ENCODE measurements around the gene TRAPPC12.
"Not testable (repeated sequence)": the region's sequence is repeated elsewhere in the genome, so short reads cannot be mapped to it uniquely, and the experiment has no call there.

TRAPPC12 gene

GRCh38 chr2:3379647-3380534 is at the start of gene TRAPPC12:
TRAPPC12 (plus strand) TSS chr2:3379694; CDS start chr2:3387624, 7,930 bp downstream.
- DNase-seq (ENCODE audit: low read depth) = peak; percentile 92

- no peak for DNase-seq (ENCODE audit: low read depth)
These were observed 47.4 kb upstream of the TRAPPC12 start for GRCh38 chr2:3332133-3332532.

- DNase-seq (ENCODE audit: low read depth) = no peak
These were observed 44.8 kb upstream of the TRAPPC12 start for GRCh38 chr2:3334392-3335345.

GRCh38 chr2:3336844-3337243 is 42.6 kb upstream of the TRAPPC12 start:
- DNase-seq (ENCODE audit: low read depth) = no peak

- no peak for DNase-seq (ENCODE audit: low read depth)
These were observed 41.2 kb upstream of the TRAPPC12 start for GRCh38 chr2:3338340-3338739.

GRCh38 chr2:3340144-3340543 is 39.4 kb upstream of the TRAPPC12 start:
- no peak for DNase-seq (ENCODE audit: low read depth)

- DNase-seq (ENCODE audit: low read depth) = no peak
These were observed 38.2 kb upstream of the TRAPPC12 start for GRCh38 chr2:3341336-3341735.

- DNase-seq (ENCODE audit: low read depth) = no peak
These were observed 37.2 kb upstream of the TRAPPC12 start for GRCh38 chr2:3342324-3342723.

- no peak for DNase-seq (ENCODE audit: low read depth)
These were observed 36.5 kb upstream of the TRAPPC12 start for GRCh38 chr2:3343012-3343411.

- DNase-seq (ENCODE audit: low read depth) = no peak
These were observed 34.6 kb upstream of the TRAPPC12 start for GRCh38 chr2:3344897-3345296.

GRCh38 chr2:3345621-3346020 is 33.9 kb upstream of the TRAPPC12 start:
- DNase-seq (ENCODE audit: low read depth) = no peak

- DNase-seq (ENCODE audit: low read depth) = no peak
These were observed 30.7 kb upstream of the TRAPPC12 start for GRCh38 chr2:3348767-3349166.

- DNase-seq (ENCODE audit: low read depth) = no peak
These were observed 30.2 kb upstream of the TRAPPC12 start for GRCh38 chr2:3349211-3349693.

- DNase-seq (ENCODE audit: low read depth) = no peak
These were observed 24.5 kb upstream of the TRAPPC12 start for GRCh38 chr2:3354986-3355385.

- DNase-seq (ENCODE audit: low read depth) = no peak
These were observed 23.4 kb upstream of the TRAPPC12 start for GRCh38 chr2:3355951-3356569.

GRCh38 chr2:3356799-3357198 is 22.7 kb upstream of the TRAPPC12 start:
- DNase-seq (ENCODE audit: low read depth) = no peak

GRCh38 chr2:3357446-3357845 is 22.0 kb upstream of the TRAPPC12 start:
- not testable (repeated sequence) for DNase-seq (ENCODE audit: low read depth)

- no peak for DNase-seq (ENCODE audit: low read depth)
These were observed 21.6 kb upstream of the TRAPPC12 start for GRCh38 chr2:3357926-3358325.

GRCh38 chr2:3361518-3362389 is 17.7 kb upstream of the TRAPPC12 start:
- no peak for DNase-seq (ENCODE audit: low read depth)

- no peak for DNase-seq (ENCODE audit: low read depth)
These were observed 14.3 kb upstream of the TRAPPC12 start for GRCh38 chr2:3365219-3365618.

- DNase-seq (ENCODE audit: low read depth) = no peak
These were observed 11.2 kb upstream of the TRAPPC12 start for GRCh38 chr2:3368261-3368722.

All from stimulated activated CD8-positive, alpha-beta memory T cell treated with anti-CD3 and anti-CD28 coated beads, Interleukin-4, amount 100 ng/mL, for 24 hours (primary cell).